Right ventricle myocardium inferior (tissue), 1 donor: ENCODE results near the gene PRODH. TPM values are rescaled to one million over a fixed set of nuclear protein-coding genes. Genes with fewer than 3 reads are reported as not detected.
"Not testable (repeated sequence)": the region's sequence is repeated elsewhere in the genome, so short reads cannot be mapped to it uniquely, and the experiment has no call there.

Experiments
- ATAC-seq: fragments of 200-7000 bp; cut with Tn5 transposase; one replicate; pipeline ENCODE4 v1.9.1; 2020; ENCODE audit warnings: mild to moderate bottlenecking, moderate library complexity
- DNase-seq: peaks from one replicate; pipeline ENCODE4 v3.0.0; 2021; ENCODE audit errors: missing footprints
- intact Hi-C: fragments of 100-400 bp; cut with DNase I; formaldehyde crosslinking; loops from one replicate; pipeline ENCODE4 v1.11.0; 2022
- total RNA-seq: library from RNA; stranded (reverse); fragmentation: NEBNext Ultra II Directional; extraction: Animal tissue kit (Norgen Biotek cat#: 25700); gene quantifications from one replicate; pipeline ENCODE4 v1.2.1, GENCODE V29; 2021
- donor health status: DM: no; HTN: yes; CAD: no; lungs with severe emphysema.

PRODH gene
- total RNA-seq, 1 donor from 2014 or later, result 7.4 TPM

GRCh38 chr22:18970176-18970947 lies 34.3 kb upstream of the PRODH start:
- ATAC-seq (no peak), DNase-seq (peak; percentile 57)
- intact Hi-C loops, result no loop called here

DNA sequence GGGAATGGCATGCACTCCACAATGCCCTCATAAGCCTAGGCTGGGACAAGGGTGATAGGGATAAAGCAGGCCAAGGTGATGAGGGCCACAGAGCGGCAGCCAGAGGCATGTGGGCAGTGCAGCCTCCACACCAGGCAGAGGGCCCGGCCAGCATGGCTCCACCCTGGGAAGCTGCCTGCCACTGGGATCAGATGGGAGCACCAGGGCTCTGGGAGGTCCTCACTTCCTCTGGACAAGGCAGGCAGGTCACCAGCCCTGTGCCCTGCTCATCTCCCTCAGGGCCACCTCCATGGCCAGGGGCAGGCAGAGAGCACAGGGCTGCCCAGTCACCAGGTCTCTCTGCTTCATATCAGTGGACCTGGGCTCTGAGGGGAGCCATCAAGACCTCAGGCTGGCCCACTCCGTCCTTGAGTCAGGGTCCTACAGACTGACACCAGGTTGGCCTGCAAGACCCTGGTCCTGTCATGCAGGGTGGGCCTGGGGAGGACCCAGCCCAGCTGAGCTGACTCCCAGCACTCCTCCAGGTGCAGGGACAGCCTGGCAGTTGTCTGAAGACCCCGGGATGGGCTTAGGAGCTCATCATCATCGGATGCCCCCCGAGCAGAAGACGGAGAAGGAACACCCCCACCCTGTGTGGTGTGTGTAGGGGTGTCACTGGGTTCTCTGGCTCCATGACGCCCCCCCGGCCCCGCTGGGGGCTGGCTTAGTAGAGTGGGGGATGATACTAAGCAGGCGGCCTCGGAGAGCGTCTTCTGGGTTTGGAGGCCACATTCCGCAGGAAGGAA lies 33.3 kb upstream of the PRODH start:
- intact Hi-C loops, ATAC-seq: not testable (repeated sequence)
- DNase-seq, result peak; percentile 57

- DNase-seq, result peak; percentile 49
- ATAC-seq, result no peak
Measured at GRCh38 chr22:18968011-18968749, 32.1 kb upstream of the PRODH start.

GRCh38 chr22:18967391-18968010 lies 31.4 kb upstream of the PRODH start:
- peak; percentile 35 for ATAC-seq
- DNase-seq, result peak; percentile 27
- intact Hi-C loops, result not testable (repeated sequence)

More at GRCh38 chr22:18968011-18968749, 32.1 kb upstream of the PRODH start:
- intact Hi-C loops, result no loop called here

GRCh38 chr22:18966748-18967147 lies 30.7 kb upstream of the PRODH start:
- no peak for ATAC-seq
- intact Hi-C loops, result no loop called here
- DNase-seq, result peak; percentile 57

GRCh38 chr22:18965526-18966421 lies 29.7 kb upstream of the PRODH start:
- peak; percentile 48 for DNase-seq
- no peak for ATAC-seq
- intact Hi-C loops, result no loop called here

DNA sequence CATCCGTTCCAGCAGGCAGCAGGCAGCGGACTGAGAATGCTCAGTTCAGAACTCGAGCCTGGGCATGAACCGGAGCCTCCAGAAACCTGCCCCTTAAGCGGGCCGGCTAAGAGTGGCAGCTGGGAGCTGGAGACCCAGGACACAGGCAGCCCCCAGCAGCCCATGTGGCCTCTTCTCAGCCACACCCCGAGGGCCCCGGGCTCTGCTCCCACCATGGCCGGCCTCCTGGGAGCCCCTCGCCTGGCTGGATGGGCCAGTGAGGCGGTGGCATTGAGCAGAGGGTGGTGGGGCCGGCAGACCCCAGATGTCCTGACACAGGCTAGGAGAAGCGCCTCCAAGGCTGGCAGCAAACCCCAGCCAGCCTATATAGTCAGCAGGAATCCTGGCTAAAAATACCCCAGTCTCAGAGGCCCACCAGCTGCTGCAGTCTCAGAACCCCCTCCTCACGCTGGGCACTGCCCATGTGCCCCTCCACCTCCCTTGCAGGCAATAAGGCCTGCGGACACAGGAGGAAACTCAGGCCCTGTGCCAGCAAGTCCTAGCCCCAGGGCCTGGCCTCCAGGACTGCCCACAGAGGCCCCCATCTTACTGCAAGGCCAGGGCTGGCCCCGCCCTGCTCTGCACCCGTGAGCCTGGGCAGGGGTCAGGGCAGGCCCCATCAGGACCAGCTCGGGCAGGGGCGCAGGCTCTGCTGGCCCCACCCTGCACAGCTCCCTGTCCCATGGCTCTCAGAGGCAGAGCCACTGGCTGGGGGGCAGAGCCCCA lies 28.6 kb upstream of the PRODH start:
- intact Hi-C loops, ATAC-seq: not testable (repeated sequence)
- peak; percentile 45 for DNase-seq

DNA sequence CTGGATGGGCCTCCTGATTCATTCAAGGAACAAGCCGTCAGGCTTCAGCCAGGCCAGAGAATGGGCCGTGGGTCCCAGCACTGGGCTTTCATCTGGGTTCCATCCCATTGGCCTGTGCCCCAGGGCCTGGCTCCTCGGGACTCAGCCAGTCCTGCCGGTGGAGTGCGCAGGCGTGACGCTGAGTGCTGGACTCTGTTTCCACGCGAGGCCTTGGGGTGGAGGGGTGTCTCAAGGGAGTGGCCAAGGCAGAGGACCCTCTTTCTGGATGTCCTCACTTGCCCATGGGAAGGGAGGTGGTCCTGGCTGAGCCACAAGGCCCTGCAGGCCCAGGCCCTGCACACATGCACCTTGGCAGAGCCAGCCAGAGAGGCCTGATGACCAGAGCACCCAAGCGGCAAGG lies 28.0 kb upstream of the PRODH start:
- intact Hi-C loops, ATAC-seq: not testable (repeated sequence)
- DNase-seq, result peak; percentile 27

DNA sequence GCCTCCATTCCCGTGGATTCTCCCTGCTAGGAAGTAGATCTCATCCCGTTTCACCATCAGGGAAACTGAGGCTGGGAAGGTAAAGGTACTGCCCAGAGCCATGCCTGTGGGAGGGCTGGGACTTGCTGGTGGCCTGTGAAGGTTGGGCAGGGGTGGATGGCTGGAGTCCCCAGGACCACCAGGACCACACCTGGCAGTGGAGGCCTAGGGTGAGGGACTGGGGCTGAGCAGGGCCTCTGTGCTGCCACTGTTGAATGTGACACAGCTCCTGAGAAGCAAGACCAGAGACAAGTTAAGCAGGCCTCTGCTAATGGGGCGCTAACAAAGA lies 26.2 kb upstream of the PRODH start:
- no peak for ATAC-seq
- no peak for DNase-seq
- intact Hi-C loops, result no loop called here

DNA sequence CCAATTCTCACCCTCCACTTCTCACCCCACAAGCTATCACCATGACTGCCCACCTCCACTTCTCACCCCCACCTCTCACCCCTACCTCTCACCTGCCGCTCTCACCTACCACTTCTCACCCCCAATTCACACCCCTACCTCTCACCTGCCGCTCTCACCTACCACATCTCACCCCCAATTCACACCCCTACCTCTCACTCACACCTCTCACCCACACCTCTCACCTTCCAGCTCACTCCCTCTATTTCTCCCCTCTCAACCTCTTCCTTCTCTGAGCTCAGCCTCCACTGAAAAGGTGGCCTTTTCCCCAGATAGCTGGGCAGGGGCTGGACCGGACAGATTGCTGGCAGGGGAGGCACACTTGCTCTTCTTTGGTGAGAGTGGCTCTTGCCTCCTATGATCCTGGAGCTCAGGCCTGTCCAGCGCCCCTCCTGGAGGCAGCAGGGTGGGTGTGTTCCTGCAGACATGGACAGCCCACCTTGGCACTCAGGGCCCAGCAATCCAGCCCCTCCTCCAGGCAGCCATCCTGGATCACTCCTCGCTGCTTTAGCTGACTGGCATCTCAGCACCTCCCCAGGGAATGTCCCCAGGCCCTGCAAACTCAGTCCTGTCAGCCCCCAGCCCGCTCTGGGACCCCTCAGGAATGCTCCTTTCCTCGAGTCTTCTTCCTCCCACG lies 25.7 kb upstream of the PRODH start:
- peak; percentile 11 for DNase-seq
- intact Hi-C loops, ATAC-seq: not testable (repeated sequence)

DNA sequence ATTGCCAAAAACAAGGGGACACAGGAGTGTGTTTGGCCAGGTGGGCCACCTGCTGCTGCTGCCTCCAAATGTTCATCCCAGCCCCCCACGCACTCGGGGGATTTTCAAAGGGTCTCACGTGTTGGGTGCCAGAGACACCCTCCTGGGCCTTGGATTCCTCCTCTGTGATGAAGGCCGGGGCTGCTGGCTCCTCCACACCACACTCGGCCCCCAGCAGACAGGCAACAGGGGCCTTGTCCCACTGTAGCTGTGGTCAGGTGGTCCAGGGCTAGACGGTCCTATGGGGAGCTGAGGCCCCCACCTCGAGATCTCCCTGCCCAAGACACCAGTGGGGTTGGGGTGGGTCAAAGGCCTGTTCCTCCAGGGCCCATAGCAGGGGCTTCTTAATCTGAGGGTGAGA lies 25.1 kb upstream of the PRODH start:
- ATAC-seq, intact Hi-C loops: not testable (repeated sequence)
- DNase-seq, result peak; percentile 39

GRCh38 chr22:18960166-18960820 lies 24.2 kb upstream of the PRODH start:
- ATAC-seq, intact Hi-C loops: not testable (repeated sequence)
- peak; percentile 15 for DNase-seq

DNA sequence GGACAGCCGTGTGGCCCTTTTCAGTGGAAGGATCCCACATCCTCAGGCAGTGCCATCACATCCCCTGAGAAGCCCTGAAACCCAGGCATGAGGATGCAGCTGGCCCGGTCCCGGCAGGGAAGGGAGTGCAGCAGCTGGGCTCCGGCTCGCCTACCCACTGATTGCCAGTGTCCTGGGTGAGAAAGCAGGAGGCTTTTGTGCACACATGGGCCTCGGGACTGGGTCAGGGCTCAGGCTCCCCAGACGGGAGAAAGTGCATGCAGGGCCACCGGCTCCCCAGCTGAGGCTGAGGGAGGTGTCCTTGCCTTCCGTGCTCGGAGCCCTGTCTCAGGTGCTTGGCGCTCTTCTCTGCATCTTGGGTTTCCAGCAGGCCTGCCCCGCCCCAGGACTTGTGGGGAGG lies 23.6 kb upstream of the PRODH start:
- ATAC-seq, intact Hi-C loops: not testable (repeated sequence)
- peak; percentile 42 for DNase-seq

GRCh38 chr22:18959266-18959665 lies 23.2 kb upstream of the PRODH start:
- intact Hi-C loops, ATAC-seq: not testable (repeated sequence)
- DNase-seq, result peak; percentile 27

- ATAC-seq, intact Hi-C loops: not testable (repeated sequence)
- peak; percentile 27 for DNase-seq
Measured at GRCh38 chr22:18958738-18959137, 22.6 kb upstream of the PRODH start.

DNA sequence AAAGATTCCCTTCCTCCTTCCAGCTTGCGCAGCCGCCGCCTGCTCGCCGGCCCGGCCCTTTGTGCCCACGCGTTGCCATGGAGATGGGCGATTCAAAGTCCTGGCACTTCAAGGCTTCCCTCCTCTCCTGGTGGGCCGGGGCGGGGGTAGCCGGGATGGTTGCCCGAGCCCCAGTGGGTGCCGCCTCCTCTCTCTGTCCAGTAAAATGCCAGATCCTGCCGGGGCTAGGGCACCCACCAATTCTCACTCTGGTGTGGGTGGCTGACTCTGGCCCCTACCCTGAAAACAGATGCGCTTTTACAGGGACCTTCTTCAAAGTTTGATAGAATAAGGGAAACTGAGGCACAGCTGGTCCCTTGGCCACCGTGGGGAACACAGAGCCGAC lies 22.2 kb upstream of the PRODH start:
- intact Hi-C loops, ATAC-seq: not testable (repeated sequence)
- DNase-seq, result peak; percentile 40
